GM21717 (cell line): ENCODE data around the gene PNLIP.

ENCODE experiments used
- ATAC-seq: cut with Tn5 transposase; IDR thresholded peaks from one replicate; pipeline ENCODE4 v1.9.1; 2021; ENCODE audit warnings: mild to moderate bottlenecking, moderate library complexity; ENCODE audit not compliant: unreplicated experiment

Gene PNLIP

GRCh38 chr10:116612107-116612769 is 66.5 kb downstream of the PNLIP start:
- no peak for ATAC-seq

GRCh38 chr10:116613471-116613870 is 67.7 kb downstream of the PNLIP start:
- no peak for ATAC-seq

DNA sequence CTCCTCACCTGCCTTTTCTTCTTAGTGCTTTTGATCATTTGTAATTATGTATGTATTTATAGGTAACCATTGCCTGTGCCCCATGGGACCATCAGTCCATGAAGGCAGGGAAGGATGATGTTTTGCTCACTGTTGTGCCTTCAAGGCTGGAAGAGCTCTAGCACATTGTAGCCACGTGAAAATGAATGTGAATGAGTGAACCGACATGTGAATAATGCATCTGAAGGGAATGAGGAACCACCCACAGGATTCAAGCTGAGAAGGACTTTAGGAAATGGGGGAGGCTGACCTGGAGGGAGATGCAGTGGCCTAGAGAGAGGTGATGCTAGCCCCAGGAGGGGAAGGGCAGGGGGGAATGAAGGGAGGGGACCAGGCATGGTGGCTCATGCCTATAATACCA is 69.1 kb downstream of the PNLIP start:
- ATAC-seq, result no peak

DNA sequence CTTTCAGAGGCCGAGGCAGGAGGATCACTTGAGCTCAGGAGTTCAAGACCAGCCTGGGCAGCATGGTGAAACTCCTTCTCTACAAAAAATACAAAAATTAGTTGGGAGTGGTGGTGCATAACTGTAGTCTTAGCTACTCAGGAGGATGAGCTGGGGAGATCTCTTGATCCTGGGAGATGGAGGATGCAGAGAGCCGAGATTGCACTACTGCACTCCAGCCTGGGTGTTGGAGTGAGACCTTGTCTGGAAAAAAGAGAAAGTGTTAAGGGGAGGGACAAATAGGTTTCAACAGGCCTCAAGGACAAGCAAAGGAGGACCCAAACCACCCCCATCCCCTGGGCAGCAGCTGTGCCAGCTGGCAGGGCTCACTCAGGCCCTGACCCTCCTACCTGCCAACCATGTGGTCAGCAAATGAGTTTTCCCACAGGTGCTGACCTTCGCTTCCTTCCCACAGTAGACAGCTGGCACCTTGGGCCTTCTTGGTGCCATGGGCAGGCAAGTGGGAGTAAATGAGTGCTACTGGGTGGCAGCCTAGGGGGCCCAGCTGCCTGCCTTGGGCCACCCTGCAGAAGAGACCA is 69.6 kb downstream of the PNLIP start:
- no peak for ATAC-seq
